Measurements from ENCODE around the gene GGTLC2.
"Not testable (repeated sequence)": the region's sequence is repeated elsewhere in the genome, so short reads cannot be mapped to it uniquely, and the experiment has no call there.

The GGTLC2 gene

GRCh38 chr22:22670076-22670795, 25.8 kb downstream of the GGTLC2 start:
- DNase-seq, result no peak

GRCh38 chr22:22671506-22671905, 27.1 kb downstream of the GGTLC2 start:
- DNase-seq, result no peak

- no peak for DNase-seq
Measured at GRCh38 chr22:22673099-22673498, 28.7 kb downstream of the GGTLC2 start.

GRCh38 chr22:22673628-22674027, 29.2 kb downstream of the GGTLC2 start:
- DNase-seq, result no peak

GRCh38 chr22:22674467-22674866, 30.1 kb downstream of the GGTLC2 start:
- DNase-seq, result no peak

- DNase-seq, result no peak
Measured at GRCh38 chr22:22678970-22679369, 34.6 kb downstream of the GGTLC2 start.

- no peak for DNase-seq
Measured at GRCh38 chr22:22680396-22680795, 36.0 kb downstream of the GGTLC2 start.

- no peak for DNase-seq
Measured at GRCh38 chr22:22681221-22681739, 36.9 kb downstream of the GGTLC2 start.

- DNase-seq, result no peak
Measured at GRCh38 chr22:22682196-22682595, 37.8 kb downstream of the GGTLC2 start.

- DNase-seq, result no peak
Measured at GRCh38 chr22:22682807-22683667, 38.6 kb downstream of the GGTLC2 start.

- DNase-seq, result no peak
Measured at GRCh38 chr22:22683668-22684361, 39.4 kb downstream of the GGTLC2 start.

- DNase-seq, result no peak
Measured at GRCh38 chr22:22684580-22685561, 40.5 kb downstream of the GGTLC2 start.

GRCh38 chr22:22685586-22685985, 41.2 kb downstream of the GGTLC2 start:
- no peak for DNase-seq

GRCh38 chr22:22686202-22687115, 42.0 kb downstream of the GGTLC2 start:
- not testable (repeated sequence) for DNase-seq

GRCh38 chr22:22687638-22688500, 43.5 kb downstream of the GGTLC2 start:
- DNase-seq, result no peak

- no peak for DNase-seq
Measured at GRCh38 chr22:22689621-22690345, 45.4 kb downstream of the GGTLC2 start.

- no peak for DNase-seq
Measured at GRCh38 chr22:22691055-22691454, 46.6 kb downstream of the GGTLC2 start.

GRCh38 chr22:22691716-22692701, 47.6 kb downstream of the GGTLC2 start:
- no peak for DNase-seq

All from activated gamma-delta T cell treated with Interleukin-2 at 50 U/mL for 16 hours (primary cell).